PFSK-1 (cell line): ENCODE data around the gene TPRA1.

ENCODE experiments used
- POLR2AphosphoS5 ChIP-seq: IDR thresholded peaks from 2 replicates; pipeline ENCODE4 v1.6.1; 2012; ENCODE audit warnings: low read depth, mild to moderate bottlenecking, control low read depth, low read length, moderate library complexity
- TF ChIP-seq, protein P1 (sequence below), 2 experiments: IDR thresholded peaks; 2 replicates each; pipeline versions ENCODE4 v1.6.1 to v1.8.0; 2011 to 2012; ENCODE audit warnings: low read depth in 2 of 2, low read length in 2 of 2, control low read depth in 1 of 2, inconsistent platforms in 1 of 2, mild to moderate bottlenecking in 1 of 2, moderate library complexity in 1 of 2; ENCODE audit not compliant: insufficient read depth in 1 of 2

DNA sequence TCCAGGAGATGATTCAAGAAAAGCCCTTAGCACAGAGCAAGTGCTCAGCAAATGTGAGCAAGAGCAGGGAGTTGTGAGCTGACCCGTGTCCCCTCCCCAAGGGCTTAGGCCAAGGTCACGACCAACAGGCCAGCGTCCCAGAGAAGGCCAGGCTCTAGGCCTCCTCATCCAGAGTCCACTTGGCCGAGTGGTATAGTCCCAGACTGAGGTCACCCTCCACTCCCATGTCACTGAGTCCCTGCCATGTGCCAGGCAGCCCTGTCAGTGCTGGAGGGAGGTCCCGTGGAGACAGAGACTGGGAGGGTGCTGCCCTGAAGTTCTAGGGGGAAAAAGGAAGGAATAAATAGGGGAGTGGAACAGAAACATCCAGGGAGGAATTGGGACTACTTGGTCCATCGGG lies 44.0 kb downstream of the TPRA1 start:
- TF ChIP-seq, protein P1, sequence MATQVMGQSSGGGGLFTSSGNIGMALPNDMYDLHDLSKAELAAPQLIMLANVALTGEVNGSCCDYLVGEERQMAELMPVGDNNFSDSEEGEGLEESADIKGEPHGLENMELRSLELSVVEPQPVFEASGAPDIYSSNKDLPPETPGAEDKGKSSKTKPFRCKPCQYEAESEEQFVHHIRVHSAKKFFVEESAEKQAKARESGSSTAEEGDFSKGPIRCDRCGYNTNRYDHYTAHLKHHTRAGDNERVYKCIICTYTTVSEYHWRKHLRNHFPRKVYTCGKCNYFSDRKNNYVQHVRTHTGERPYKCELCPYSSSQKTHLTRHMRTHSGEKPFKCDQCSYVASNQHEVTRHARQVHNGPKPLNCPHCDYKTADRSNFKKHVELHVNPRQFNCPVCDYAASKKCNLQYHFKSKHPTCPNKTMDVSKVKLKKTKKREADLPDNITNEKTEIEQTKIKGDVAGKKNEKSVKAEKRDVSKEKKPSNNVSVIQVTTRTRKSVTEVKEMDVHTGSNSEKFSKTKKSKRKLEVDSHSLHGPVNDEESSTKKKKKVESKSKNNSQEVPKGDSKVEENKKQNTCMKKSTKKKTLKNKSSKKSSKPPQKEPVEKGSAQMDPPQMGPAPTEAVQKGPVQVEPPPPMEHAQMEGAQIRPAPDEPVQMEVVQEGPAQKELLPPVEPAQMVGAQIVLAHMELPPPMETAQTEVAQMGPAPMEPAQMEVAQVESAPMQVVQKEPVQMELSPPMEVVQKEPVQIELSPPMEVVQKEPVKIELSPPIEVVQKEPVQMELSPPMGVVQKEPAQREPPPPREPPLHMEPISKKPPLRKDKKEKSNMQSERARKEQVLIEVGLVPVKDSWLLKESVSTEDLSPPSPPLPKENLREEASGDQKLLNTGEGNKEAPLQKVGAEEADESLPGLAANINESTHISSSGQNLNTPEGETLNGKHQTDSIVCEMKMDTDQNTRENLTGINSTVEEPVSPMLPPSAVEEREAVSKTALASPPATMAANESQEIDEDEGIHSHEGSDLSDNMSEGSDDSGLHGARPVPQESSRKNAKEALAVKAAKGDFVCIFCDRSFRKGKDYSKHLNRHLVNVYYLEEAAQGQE (IDR thresholded peaks at IDR 0.05; ENCODE audit: insufficient read depth in 1 of 2, low read depth in 2 of 2, low read length in 2 of 2) = no peak
- no peak for TF ChIP-seq POLR2AphosphoS5
